HL-60/S4 treated with phorbol 12-myristate 13-acetate at 8.2 ng/mL for 4 days and 3 days (cell line): ENCODE data around the gene ERICH3.
"Not testable (repeated sequence)": the region's sequence is repeated elsewhere in the genome, so short reads cannot be mapped to it uniquely, and the experiment has no call there.

Experiments
- in situ Hi-C: fragments of 300-500 bp; cut with MboI; formaldehyde crosslinking; loops from 2 replicates; pipeline ENCODE4 v1.15.0; 2022; ENCODE audit warnings: low sequenced_read_pairs

ERICH3 gene

DNA sequence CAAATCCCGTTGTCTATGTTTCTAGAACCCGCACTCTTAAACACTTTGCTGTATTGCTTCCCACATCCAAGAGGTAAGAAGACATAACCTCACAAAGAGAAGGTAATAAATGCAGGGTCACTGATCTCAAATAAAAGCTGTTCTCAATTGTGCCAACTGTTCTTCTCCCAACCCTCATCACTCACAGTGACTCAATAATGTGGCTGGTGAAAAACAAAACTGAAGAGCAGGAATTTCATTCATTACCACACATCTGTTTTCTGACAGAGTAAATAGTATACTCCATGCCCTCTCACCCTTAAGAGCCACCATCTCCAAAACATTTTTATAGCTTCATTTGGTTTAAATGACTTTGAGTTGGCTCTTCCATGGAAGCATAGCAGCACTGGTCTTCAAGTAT, 6.2 kb upstream of the ERICH3 start:
- in situ Hi-C loops: no loop called here

DNA sequence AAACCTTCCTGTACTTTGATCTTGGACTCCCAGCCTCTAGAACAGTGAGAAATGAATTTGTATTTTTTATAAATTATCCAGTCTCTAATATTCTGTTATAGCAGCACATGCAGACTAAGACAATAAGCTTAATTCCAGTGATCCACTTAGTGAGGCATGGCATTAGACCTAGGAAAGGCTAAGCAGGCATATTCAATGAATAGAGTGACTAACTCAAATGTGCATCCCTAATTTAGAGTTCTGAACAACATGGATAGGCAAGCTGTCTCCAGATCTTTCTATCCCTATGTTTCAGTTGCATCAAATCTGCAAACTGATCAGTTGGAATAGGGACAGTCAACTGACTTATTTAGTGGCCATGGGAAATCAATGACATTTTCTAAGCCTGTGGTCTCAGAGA, 4.3 kb upstream of the ERICH3 start:
- in situ Hi-C loops: no loop called here

DNA sequence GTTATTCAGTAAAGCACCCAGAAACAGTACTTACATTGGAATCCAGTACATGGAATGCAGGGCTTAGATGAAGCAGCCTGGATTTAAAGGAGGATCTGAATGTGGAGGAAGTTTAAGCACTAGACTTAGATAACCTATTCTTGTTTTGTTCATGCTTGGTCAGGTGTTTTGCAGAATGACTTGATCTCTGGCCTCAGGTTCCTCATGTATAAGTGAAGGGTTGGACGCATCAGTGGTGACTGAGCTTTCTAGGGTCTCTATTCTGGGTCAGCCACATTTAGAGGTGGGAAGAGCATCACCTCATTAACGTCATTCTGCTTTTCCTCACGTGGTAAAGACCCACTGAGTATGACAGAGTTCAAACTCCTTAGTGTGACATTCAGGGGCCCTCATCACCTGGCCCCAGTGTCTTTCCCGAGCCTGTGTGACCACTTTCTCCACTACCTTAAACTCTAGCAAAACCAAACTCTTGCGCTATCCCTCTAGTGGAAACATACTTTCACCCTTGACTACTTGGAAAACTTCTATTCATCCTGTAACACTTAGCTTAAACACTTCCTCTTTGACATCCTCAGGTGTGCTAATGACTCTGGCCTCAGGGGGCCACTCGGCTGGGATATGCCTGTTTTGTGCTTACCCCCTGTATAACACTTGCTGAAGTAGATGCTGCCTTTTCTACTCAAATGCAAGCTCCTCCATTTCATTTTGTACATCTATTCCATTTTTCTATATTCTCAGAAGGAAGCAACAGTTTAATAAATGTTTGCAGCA, 871 bp upstream of the ERICH3 start:
- in situ Hi-C loops: no loop called here

DNA sequence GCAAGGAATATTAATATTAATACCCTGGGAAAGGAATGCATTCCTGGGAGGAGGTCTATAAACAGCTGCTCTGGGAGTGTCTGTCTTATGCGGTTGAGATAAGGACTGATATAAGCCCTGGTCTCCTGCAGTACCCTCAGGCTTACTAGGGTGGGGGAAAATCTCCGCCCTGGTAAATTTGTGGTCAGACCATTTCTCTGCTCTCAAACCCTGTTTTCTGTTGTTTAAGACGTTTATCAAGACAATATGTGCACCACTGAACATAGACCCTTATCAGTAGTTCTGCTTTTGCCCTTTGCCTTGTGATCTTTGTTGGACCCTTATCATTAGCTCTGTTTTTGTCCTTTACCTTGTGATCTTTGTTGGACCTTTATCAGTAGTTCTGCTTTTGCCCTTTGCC, 2.7 kb downstream of the ERICH3 start:
- in situ Hi-C loops: not testable (repeated sequence)

DNA sequence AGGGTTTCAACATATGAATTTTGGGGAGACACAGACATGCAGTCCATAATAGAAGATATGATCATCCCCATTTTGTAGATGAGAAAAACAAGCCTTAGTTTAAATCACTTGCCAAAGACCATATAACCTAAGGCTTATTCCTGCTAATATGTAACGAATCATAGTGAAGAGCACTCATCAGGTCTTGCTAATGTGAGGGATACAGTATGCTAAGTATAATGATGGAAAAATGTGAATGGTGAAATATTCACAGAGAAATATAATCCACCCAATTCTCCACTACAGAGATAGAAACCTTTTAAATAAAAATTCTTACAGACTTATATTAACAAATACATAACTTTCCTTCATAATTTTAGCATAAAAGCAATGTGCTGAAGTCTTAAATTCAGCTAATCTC, 18.9 kb downstream of the ERICH3 start:
- in situ Hi-C loops: no loop called here

DNA sequence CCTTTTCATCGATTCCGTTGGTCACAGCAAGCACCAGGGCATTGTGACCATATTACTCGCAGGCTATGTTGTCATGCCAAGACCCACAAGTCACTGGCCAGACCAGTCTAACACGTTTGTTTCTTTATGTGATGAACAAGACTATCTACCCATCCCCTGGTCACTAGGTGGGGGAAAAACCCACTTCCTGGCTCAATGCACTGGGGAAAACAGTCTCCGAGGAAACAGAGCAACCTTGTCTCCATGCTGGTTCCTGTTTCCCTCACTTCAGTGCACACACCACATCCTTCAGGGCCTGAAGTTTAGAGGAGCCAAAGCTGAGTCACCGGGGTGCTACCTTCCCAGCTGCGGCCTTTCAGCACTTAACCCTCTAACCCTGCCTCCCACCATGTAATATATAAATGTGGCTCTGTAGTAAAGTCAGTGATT, 20.9 kb downstream of the ERICH3 start:
- in situ Hi-C loops: no loop called here

DNA sequence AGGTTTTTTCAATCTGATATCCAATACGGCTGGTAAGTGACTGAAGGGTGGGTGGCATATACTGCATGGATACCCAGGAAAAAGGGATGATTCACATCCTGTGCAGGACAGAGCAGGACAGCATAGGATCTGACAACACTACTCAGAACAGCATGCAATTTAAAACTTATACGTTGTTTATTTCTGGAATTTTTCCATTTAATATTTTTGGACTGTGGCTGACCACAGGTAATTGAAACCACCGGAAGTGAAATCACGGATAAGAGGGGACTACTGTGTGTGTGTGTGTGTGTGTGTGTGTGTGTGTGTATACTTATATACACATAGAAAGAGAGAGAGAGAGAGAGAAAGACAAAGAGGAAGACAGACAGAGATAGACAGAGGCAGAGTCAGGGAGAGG, 23.0 kb downstream of the ERICH3 start:
- in situ Hi-C loops: no loop called here

DNA sequence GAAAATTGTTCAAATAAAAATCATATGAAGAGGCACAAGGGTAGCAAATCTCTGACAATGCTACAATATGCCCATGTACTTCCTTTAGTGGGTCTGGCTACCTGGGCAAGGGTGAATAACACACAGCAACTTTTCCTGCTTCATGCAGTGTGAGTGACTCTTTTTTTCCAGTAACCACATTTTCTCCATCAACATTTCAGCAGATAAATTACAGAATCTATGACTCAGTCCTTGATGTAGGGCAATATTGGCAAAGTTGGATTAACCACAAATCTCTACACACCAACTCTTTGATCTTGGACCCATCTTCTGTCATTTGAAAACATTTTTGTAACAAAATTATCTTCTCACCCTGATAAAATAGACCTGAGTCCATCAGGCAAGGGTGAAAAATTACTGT, 31.7 kb downstream of the ERICH3 start:
- in situ Hi-C loops: no loop called here

DNA sequence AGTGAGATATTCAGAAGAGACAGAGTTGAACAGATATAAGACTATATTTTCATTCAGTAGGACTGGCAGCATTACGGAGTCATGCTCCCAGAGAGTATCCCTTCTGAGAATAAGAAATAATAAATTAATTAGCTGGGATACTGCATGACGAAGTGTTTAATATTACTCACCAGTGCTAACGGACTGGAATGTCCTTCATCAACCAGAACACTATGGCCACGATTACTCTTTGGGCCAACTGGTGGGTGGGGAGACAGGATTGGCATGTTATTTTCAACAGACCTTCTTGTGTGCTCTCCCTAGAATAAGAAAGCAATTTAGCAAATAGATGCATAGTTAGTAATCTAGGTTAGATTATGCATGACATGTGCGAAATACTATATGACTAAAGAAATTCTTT, 32.4 kb downstream of the ERICH3 start:
- in situ Hi-C loops: no loop called here

DNA sequence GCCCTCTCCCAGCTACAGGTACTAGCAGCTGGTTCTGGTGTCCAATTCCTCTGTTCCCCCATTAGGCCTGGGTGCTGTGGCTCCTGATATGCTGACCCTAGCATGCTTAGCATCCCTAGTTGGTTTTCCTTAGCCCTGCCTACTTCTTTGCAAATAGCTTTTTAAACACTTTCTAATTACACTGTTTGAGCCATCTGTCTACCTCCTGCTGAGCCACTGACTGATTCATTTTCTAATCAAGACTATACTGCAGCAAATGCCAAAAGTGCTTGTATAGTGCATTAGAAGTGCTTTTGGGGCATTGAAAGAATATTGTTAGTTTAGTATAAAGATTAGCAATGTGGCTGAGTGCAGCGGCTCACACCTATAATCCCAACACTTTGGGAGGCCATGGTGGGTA, 36.3 kb downstream of the ERICH3 start:
- in situ Hi-C loops: no loop called here

DNA sequence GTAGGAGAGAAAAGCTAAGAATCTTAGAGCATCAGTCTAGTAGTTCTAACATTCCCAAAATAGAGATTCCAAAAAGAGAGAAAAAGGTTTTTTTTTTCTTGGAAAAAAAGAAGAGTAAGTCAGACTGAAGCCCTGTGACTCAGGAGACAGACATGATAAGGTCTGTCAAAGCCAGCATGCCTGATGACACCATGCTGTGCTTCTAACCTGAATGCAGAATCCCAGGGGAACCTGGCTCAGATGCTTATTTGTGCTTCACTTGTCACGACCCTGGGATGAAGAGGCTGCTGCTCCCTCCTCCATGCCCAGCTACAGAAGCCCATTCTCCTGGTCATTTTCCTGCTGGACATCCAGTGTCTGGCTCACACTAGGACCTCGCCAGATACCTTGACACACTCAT, 44.3 kb downstream of the ERICH3 start:
- in situ Hi-C loops: no loop called here

DNA sequence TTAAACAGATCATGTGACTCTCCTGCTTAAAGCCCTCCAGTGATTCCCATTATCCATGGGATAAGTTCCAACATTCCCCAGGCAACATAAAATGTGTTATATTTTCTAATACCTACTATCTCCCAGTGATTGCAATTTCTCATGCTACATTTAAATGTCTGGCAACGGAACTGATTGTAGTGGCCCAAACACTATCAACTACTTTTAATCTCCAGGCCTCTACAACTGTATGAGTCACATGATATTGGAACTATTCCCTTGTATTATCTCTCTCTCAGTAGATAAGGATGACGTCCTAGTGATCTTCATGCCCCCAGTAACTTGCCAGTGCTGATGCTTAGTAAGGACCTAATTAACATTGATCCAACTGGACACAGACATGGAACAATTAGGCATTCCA, 49.9 kb downstream of the ERICH3 start:
- in situ Hi-C loops: no loop called here

DNA sequence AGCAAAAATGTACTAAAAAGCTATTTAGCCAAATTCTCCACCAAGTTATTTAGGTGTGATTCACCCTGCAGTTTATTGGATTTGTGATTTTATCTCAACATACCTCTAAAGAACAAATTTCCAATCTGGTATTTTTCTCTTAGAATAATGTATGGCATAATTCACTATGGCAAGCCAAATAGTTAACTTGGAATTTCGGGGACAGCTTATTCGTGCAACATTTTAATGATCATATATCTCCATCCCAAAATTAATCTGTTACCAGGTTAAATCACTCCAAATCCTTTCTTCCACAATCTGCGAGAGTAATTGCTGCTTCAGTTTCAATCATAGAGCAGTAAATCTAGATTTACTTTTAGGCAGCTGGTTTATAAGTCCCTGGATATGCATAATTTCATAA, 53.4 kb downstream of the ERICH3 start:
- in situ Hi-C loops: no loop called here

DNA sequence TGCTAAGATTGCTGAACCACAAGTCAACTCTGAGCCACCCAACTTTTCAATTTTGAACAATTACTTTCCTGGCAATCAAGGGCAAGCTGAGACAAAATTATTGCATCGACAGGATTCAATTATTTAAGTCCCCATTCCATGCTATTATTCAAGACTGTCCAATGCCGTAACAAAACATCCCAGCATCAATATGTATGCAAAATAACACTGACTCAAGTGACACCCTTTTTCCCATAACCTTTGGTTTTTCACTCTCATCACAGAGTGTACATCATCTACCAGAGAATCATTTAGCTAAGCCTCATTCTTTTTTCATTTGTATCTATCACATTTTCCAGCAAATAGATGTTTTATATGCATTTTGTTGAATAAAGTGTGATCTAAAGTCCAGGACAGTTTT, 54.6 kb downstream of the ERICH3 start:
- in situ Hi-C loops: no loop called here

DNA sequence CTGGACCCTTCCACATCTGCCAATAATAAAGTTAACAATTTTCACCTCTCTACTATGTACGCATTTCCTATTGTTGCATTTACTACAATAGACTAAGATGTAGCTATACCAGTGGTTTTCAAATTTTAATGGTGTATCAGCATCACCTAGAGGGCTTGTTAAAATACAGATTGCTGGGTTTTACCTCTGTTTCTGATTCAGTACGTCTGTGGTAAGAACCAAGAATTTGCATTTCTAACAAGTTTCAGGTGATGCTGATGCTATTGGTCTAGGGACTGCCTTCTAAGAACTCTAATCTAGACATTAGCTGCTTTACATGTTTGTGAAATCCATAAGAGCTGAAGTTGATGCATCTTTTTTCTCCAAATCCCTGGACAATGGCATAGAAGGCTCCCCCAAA, 59.7 kb downstream of the ERICH3 start:
- in situ Hi-C loops: no loop called here

DNA sequence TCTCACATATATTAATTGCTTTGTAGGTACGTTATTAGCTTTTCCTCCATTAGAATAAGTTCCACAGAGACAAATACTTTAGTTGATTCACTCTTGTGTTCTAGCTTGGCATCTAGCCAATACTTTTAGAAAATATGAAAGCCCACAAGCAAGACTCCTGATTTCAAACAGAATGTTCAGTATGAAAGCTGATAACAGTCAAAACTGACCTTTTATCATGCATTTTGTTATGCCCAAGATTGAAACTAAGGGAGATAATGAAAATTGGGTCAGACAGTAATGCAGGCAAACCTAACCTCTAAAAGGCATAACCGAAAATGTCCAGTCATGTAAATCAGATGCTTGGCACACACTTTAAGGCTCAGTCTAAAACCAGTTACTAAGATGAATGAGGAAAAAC, 61.7 kb downstream of the ERICH3 start:
- in situ Hi-C loops: no loop called here

DNA sequence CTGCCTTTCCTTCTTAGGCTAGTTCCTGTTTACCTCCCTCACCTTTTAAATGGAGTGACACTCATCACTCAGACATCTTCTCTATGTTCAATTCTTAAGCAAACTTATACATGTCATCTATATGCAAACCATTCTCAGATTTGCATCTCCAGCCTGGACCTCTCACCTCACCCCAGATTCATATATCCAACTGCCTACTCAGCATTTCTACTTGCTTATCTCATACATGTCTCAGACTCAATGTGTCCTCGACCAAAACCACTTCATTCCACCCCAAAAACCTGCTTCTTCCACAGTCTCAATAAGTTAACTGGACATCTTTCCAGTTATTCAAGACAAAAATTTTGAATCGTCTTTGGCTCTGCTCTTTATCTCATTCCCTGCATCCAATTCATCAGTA, 62.6 kb downstream of the ERICH3 start:
- in situ Hi-C loops: no loop called here

DNA sequence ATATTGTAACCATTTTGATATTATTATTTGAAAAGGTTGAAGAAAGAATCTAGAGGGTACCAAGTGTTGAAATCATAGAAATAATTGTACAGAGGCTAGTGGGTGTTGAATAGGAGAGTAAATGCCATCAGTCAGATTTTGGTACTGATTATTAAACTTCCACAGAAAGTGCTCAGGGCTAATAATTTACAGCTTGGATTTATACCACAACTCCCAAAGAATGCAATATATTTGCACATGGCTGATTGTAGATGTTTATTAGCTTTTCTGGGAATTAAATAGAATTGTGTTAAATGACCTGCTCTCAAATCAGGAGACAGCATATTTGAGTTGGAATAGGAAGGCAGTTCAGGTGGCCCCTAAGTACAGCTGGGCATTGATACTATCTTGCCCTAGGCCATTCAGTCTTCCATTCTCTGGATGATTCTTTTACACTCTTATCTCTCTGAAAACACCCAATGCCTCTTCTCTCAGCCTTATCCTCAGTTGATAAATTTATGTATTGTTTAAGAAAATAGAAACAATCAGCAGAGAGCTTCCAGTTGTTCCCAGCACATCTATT, 63.7 kb downstream of the ERICH3 start:
- in situ Hi-C loops: no loop called here

DNA sequence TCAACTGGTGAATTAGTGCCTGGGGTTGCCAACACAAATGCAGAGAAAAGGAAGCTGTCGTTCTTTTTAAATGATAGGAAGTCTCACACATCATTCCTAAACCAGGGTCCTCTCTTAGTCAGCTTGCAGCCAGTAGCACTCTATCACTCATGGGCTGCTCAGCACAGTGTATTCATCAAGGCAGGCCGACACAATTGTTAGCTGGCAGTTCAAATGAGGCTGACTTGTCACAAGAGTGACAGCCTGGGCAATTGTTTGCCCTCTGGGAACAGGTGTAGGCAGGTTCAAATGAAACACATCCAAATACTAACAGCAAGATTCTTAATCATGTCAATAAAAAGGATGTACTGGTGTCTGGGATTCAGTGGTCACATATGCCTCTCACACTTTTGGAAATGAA, 76.9 kb downstream of the ERICH3 start:
- in situ Hi-C loops: no loop called here

DNA sequence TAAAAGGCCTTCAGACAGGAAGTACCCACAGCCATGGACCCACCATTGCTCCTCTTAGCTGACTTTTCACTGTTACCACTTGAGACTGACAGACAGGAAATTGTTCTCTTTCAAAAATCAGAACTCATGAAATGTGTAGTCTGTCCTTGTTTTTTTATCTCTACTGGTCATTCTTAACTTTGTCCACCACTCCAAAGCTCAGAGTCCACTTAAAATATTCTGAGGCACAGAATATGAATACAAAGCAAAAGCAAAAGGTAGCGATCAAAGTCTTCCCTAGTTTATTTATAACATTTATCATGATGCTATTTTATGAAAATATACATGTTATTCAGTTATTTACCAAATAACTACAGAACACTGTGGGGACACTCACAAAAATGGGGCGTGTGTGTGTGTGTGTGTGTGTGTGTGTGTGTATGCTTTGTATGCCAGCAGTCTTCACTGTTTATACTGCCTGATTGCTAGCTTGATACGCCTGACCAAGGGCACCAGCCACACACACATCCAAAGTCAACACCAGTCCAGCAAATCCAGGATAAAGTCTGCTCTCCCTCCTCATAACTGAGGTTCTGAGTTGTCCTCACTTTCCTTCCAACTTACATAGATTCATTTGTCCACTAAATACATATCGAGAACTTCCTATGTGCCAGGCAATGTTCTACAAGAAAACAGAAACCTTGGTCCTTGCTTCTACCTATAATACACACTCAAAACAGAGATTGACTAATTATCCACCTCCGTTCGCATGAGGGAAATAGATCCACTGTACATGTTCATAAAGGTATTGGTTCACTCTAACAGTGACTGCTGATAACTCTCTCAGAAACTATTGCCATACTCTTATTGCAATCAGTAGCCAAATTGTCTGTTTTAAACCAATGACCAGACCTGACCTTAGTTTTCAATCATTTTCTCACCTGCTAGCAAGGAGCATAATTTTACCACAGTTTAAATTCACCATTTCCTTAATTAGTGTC, 79.4 kb downstream of the ERICH3 start:
- in situ Hi-C loops: no loop called here

DNA sequence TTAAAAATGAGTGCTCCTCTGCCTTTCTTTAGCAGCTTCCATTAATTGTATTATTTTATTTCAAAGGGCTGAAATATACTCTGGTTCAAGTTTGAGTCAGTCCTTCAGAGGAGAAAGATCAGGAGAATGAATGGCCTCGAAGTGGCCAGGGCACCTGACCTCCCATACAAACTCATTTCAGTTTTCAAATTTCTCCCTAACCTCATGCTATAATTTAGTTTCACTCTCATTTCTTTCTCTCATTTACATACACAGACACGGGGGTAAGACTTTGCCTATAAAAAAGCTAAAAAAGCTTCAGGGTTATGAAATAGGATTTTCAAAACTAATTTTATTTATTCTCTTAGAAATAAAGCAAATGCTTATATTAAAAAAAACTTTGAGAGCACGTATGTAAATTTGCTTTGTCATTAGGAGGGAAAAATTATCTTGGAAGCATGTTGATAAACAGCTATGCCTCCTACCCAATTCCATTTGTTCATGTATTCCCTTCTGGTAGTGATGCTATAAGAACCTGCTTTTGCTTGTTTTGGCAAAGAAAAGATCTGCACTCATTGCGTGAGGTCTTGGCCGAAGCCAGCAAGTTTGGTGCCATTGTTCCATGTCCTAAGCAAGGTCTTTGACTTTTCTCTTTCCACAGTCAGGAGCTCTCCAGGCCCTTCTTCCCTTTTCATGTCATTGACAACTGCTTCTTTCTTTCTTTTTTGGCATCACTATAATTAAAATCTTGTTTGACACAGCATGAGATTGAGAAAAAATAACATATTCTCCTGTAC, 80.8 kb downstream of the ERICH3 start:
- in situ Hi-C loops: no loop called here
